ENCODE data around the gene MAMDC2.
"Not testable (repeated sequence)": the region's sequence is repeated elsewhere in the genome, so short reads cannot be mapped to it uniquely, and the experiment has no call there.

The MAMDC2 gene

GRCh38 chr9:70228611-70229010 is 185.0 kb downstream of the MAMDC2 start:
- no peak overlapping the region for H3K27ac ChIP-seq
- no peak for TF ChIP-seq CTCF (conservative IDR thresholded peaks at IDR 0.05)

GRCh38 chr9:70229026-70229425 is 185.4 kb downstream of the MAMDC2 start:
- TF ChIP-seq CTCF (conservative IDR thresholded peaks at IDR 0.05), result no peak
- no peak overlapping the region for H3K27ac ChIP-seq

- H3K27ac ChIP-seq, result no peak overlapping the region
- peak; percentile 58 for TF ChIP-seq CTCF (conservative IDR thresholded peaks at IDR 0.05)
Observed at GRCh38 chr9:70229579-70229978, 185.9 kb downstream of the MAMDC2 start.

- H3K27ac ChIP-seq, result no peak overlapping the region
- TF ChIP-seq CTCF (conservative IDR thresholded peaks at IDR 0.05), result no peak
Observed at GRCh38 chr9:70232476-70232875, 188.8 kb downstream of the MAMDC2 start.

- not testable (repeated sequence) for H3K27ac ChIP-seq
Observed at GRCh38 chr9:70234208-70234607, 190.6 kb downstream of the MAMDC2 start.

GRCh38 chr9:70245952-70246351 is 202.3 kb downstream of the MAMDC2 start:
- not testable (repeated sequence) for H3K27ac ChIP-seq

GRCh38 chr9:70250221-70250620 is 206.6 kb downstream of the MAMDC2 start:
- H3K27ac ChIP-seq, result no peak overlapping the region
- TF ChIP-seq CTCF (conservative IDR thresholded peaks at IDR 0.05), result no peak

GRCh38 chr9:70255486-70255885 is 211.8 kb downstream of the MAMDC2 start:
- no peak overlapping the region for H3K27ac ChIP-seq

More at GRCh38 chr9:70255486-70255885, 211.8 kb downstream of the MAMDC2 start:
- no peak for TF ChIP-seq CTCF (conservative IDR thresholded peaks at IDR 0.05)

Measured in VCaP (cell line).